ENCODE measurements around the gene KDM6A. TPM values are rescaled to one million over a fixed set of nuclear protein-coding genes. Genes with fewer than 3 reads are reported as not detected.
"Not testable (repeated sequence)": the region's sequence is repeated elsewhere in the genome, so short reads cannot be mapped to it uniquely, and the experiment has no call there.

Gene KDM6A
- polyA plus RNA-seq, 1 experiment, result 9.9 TPM

DNA sequence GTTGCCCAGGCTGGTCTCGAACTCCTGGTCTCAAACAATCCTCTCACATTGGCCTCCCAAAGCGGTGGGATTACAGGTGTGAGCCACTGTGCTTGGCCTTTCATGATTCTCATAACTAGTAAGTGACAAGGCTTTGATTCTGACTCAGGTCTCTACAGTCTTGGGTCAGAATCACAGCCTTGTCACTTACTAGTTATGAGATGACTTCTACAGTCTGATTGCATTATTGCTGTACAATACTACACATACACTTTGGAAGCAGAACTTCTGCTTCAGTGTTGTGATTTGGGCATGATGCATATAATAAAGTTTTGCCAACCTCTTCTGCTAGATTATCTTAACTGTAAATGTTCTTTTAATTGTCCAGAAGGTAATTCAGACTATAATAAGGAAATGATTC lies 123.3 kb downstream of the KDM6A start:
- ChIA-PET POLR2A (no interaction called here), CTCF (no interaction called here)
- H3K4me3 ChIP-seq (ENCODE audit: low read depth, low read length), result no peak overlapping the region
- H3K27me3 ChIP-seq (ENCODE audit: control insufficient read depth, insufficient read depth, low read length), result no peaks in the 10 kb centered on the region
- no peaks in the 10 kb centered on the region for H3K9me3 ChIP-seq (ENCODE audit: control insufficient read depth, insufficient read depth, low read length)
- H3K27ac ChIP-seq (ENCODE audit: low read depth, low read length), result no peak overlapping the region
- DNase-seq (ENCODE audit: low read depth, low spot score), result no peak
- TF ChIP-seq, protein P1, sequence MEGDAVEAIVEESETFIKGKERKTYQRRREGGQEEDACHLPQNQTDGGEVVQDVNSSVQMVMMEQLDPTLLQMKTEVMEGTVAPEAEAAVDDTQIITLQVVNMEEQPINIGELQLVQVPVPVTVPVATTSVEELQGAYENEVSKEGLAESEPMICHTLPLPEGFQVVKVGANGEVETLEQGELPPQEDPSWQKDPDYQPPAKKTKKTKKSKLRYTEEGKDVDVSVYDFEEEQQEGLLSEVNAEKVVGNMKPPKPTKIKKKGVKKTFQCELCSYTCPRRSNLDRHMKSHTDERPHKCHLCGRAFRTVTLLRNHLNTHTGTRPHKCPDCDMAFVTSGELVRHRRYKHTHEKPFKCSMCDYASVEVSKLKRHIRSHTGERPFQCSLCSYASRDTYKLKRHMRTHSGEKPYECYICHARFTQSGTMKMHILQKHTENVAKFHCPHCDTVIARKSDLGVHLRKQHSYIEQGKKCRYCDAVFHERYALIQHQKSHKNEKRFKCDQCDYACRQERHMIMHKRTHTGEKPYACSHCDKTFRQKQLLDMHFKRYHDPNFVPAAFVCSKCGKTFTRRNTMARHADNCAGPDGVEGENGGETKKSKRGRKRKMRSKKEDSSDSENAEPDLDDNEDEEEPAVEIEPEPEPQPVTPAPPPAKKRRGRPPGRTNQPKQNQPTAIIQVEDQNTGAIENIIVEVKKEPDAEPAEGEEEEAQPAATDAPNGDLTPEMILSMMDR (IDR thresholded peaks at IDR 0.05; ENCODE audit: low read depth, low read length), result no peak

DNA sequence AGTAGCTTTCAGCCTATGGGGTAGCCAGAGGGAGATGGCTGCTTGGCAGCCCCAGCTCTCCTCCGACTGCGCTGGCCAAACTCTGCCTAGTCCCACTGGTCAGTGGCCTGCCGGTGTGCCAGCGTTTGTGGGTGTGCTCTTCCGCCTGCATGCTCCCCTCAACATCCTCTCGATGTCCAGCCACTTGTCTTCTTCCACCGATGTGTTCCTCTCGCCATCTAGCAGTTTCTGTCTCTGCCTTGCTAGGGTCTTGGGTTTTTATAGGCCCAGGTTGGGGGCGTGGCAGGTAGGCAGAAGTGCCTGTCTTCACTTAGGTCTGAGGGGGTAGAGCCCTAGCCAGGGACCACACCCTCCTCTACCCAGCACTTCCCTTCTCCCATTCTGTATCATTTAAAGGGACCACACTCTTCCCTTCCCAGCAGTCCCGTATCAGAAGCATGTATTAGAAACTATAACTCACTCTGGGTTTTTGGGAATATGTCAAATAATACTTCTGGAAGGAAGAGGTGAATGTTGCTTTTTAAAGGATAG lies 124.4 kb downstream of the KDM6A start:
- no peak for DNase-seq (ENCODE audit: low read depth, low spot score)
- TF ChIP-seq, protein P1 (IDR thresholded peaks at IDR 0.05; ENCODE audit: low read depth, low read length), result no peak
- ChIA-PET POLR2A (no interaction called here), CTCF (no interaction called here)
- Histone ChIP-seq H3K9me3 (ENCODE audit: control insufficient read depth, insufficient read depth, low read length) (no peaks in the 10 kb centered on the region), H3K27ac (ENCODE audit: low read depth, low read length) (no peak overlapping the region), H3K4me3 (ENCODE audit: low read depth, low read length) (no peak overlapping the region), H3K27me3 (ENCODE audit: control insufficient read depth, insufficient read depth, low read length) (no peaks in the 10 kb centered on the region)

DNA sequence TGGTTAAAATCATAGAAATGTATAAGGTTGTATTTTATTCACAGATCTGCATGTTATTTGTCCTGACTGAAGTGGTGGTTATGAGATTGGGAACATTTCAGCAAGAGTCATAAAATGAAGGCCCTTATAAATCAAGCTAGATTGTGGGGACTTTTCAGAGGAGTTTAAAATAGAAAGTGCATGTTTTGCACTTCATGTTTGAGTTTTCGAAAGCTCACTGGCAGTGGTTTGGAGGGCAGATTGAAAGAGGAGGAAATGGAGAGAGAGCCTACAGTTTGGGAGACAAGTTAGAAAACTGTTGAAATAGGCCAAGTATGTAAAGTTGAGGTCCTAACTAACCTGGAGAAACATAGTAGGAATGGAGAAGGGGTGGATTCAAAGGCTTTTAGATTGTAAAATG lies 124.9 kb downstream of the KDM6A start:
- ChIA-PET POLR2A (no interaction called here), CTCF (no interaction called here)
- TF ChIP-seq, protein P1 (IDR thresholded peaks at IDR 0.05; ENCODE audit: low read depth, low read length), result no peak
- DNase-seq (ENCODE audit: low read depth, low spot score), result no peak
- Histone ChIP-seq H3K27me3 (ENCODE audit: control insufficient read depth, insufficient read depth, low read length) (no peaks in the 10 kb centered on the region), H3K4me3 (ENCODE audit: low read depth, low read length) (no peak overlapping the region), H3K9me3 (ENCODE audit: control insufficient read depth, insufficient read depth, low read length) (no peaks in the 10 kb centered on the region), H3K27ac (ENCODE audit: low read depth, low read length) (no peak overlapping the region)

GRCh38 chrX:44999237-44999636 lies 126.2 kb downstream of the KDM6A start:
- H3K27ac ChIP-seq (ENCODE audit: low read depth, low read length); H3K9me3 ChIP-seq (ENCODE audit: control insufficient read depth, insufficient read depth, low read length); H3K4me3 ChIP-seq (ENCODE audit: low read depth, low read length); CTCF ChIA-PET; DNase-seq (ENCODE audit: low read depth, low spot score); POLR2A ChIA-PET; H3K27me3 ChIP-seq (ENCODE audit: control insufficient read depth, insufficient read depth, low read length): not testable (repeated sequence)

GRCh38 chrX:44999872-45000271 lies 126.9 kb downstream of the KDM6A start:
- H3K9me3 ChIP-seq (ENCODE audit: control insufficient read depth, insufficient read depth, low read length); CTCF ChIA-PET; POLR2A ChIA-PET; H3K4me3 ChIP-seq (ENCODE audit: low read depth, low read length); DNase-seq (ENCODE audit: low read depth, low spot score); H3K27me3 ChIP-seq (ENCODE audit: control insufficient read depth, insufficient read depth, low read length); H3K27ac ChIP-seq (ENCODE audit: low read depth, low read length): not testable (repeated sequence)

GRCh38 chrX:45001048-45001447 lies 128.1 kb downstream of the KDM6A start:
- Histone ChIP-seq H3K27me3 (ENCODE audit: control insufficient read depth, insufficient read depth, low read length) (no peaks in the 10 kb centered on the region), H3K9me3 (ENCODE audit: control insufficient read depth, insufficient read depth, low read length) (peaks cover 2% of the 10 kb centered on the region; the same call in 1 of the 2 replicates), H3K27ac (ENCODE audit: low read depth, low read length) (no peak overlapping the region), H3K4me3 (ENCODE audit: low read depth, low read length) (no peak overlapping the region)
- CTCF ChIA-PET, result no interaction called here
- POLR2A ChIA-PET, result no interaction called here
- TF ChIP-seq, protein P1 (IDR thresholded peaks at IDR 0.05; ENCODE audit: low read depth, low read length), result no peak
- no peak for DNase-seq (ENCODE audit: low read depth, low spot score)
